OCI-M1 (cell line): Measurements from ENCODE around the gene SLC35G2.
"Not testable (repeated sequence)": the region's sequence is repeated elsewhere in the genome, so short reads cannot be mapped to it uniquely, and the experiment has no call there.

ENCODE experiments used
- DNase-seq: peaks from one replicate; lab custom pipeline; 2025; lab: John Stamatoyannopoulos, UW

The SLC35G2 gene

GRCh38 chr3:136835089-136835812 is 16.3 kb downstream of the SLC35G2 start:
- peak; percentile 54 for DNase-seq

- DNase-seq, result peak; percentile 27
Observed at GRCh38 chr3:136835813-136836510, 17.0 kb downstream of the SLC35G2 start.

GRCh38 chr3:136836511-136837156 is 17.7 kb downstream of the SLC35G2 start:
- DNase-seq, result no peak

GRCh38 chr3:136838641-136839555 is 20.0 kb downstream of the SLC35G2 start:
- DNase-seq, result peak; percentile 78

- DNase-seq, result peak; percentile 61
Observed at GRCh38 chr3:136839556-136839931, 20.6 kb downstream of the SLC35G2 start.

DNA sequence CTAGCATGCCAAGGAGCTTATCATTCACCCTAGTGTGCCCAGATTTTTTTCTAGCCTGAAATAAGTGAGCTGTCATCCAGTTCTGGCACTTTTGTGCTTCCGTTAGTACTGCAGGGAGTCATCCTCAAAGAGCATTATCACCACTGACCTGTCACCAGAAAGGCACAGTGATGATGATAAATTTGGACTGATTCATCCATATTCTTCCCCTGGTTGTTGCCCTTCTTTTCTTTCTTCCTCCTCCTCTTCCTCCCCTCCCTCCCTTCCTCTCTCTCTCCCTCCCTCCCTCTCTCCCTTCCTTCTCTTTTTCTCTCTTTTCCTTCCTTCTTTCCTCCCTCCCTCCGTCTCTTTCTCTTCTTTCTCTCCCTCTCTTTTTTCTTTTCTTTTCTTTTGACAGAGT is 21.3 kb downstream of the SLC35G2 start:
- DNase-seq, result peak; percentile 26

DNA sequence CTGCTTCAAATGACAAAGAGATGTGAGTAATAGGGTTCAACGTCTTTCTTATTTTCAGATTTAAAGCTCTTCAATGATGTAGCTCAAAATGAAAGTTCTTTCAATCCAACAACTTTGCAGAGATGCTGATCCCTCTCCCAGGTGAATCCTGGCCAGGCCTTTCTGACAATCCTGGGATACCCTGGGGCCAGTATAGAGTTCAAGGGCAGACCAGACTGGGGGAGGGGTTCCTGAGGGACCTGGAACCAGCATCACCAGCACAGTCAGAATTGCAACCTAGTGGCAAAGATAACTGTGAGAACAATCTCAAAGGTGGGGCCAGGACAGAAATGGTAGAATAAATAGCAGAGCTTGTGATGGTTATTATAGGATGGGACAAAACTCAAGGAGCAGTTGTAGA is 23.4 kb downstream of the SLC35G2 start:
- DNase-seq, result no peak

- no peak for DNase-seq
Observed at GRCh38 chr3:136844724-136845123, 25.8 kb downstream of the SLC35G2 start.

- DNase-seq, result no peak
Observed at GRCh38 chr3:136852180-136852579, 33.3 kb downstream of the SLC35G2 start.

DNA sequence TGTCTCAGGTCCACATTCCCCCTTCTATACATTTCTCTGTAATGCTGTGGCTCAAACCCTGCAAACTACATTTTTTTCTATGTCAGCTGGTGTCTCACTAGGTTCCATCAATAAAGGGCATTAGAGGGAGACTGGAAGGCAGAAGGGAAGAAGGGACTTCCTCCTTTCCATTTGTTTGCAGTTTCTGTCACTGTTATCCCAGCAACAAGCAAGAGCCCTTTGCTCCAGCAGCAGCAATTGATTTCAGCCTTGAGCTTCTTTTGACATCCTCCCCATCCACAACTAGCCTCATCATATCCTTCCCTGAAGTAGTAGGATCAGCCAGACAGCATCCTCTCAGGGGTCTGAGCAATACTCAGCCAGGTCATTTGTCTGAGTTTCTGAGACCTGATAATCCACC is 37.7 kb downstream of the SLC35G2 start:
- DNase-seq, result peak; percentile 43

DNA sequence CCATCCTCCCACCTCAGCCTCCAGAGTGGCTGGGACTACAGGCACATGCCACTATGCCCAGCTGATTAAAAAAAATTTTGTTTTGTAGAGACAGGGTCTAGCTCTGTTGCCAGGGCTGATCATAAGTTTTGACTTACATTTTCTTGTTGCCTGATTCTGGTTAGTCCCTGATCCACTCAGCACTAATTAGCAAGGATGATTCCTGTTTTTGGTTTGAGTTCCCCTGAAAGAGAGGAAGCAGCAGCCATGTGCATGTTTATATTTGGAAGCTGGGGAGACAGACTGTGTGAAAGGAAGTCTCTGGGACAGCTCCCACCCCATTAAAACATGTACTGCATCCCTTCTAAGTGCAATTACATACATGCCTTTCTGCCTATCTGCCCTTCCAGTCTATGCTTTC is 39.5 kb downstream of the SLC35G2 start:
- DNase-seq, result peak; percentile 31

- DNase-seq, result no peak
Observed at GRCh38 chr3:136860541-136860940, 41.6 kb downstream of the SLC35G2 start.

- DNase-seq, result peak; percentile 98
Observed at GRCh38 chr3:136861890-136862616, 43.1 kb downstream of the SLC35G2 start, which contains the start of gene NCK1. NCK1 (plus strand) TSS chr3:136862208; CDS start chr3:136928002, 65,794 bp downstream.

DNA sequence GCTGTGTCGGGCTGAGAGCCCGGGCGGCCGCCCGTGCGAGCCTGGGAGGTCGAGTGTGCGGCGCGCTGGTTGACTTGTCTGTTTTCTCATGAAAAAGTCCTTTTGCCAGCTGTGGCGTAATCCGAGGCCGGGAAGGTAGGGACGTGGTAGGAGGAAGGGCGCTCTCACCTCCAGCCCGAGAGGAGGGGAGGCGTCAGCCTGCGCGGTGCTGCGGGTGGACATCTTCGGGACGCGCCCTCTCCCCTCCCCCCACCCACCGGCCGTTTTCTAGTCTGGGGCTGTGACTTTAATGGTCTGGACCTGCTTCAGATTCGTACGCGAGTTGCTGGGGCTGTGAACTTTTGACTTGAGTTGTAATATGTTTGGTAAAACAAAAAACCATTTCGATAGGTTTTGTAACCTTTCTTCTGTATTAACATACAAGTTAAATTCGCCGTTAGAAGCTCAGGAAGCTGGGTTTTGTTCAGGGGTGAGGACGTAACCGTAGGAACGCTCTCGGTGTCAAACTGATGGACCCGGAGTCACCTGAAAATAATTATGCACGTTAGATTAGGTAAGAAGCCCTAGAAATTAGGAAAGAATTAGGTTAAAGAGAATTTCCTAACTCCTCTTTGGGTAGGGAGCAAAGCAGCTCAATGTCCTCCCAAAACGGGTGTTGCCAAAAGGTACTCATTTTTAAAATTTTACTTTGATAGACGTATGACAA is 43.8 kb downstream of the SLC35G2 start:
- peak; percentile 74 for DNase-seq

GRCh38 chr3:136869282-136869681 is 50.4 kb downstream of the SLC35G2 start:
- no peak for DNase-seq

DNA sequence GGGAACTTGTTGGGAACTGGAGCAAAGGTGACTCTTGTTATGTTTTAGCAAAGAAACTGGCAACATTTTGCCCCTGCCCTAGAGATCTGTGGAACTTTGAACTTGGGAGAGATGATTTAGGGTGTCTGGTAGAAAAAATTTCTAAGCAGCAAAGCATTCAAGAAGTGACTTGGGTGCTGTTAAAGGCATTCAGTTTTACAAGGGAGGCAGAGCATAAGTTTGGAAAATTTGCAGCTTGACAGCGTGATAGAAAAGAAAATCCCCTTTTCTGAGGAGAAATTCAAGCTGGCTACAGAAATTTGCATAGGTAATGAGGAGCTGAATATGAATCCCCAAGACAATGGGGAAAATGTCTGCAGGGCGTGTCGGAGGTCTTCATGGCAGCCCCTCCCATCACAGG is 53.3 kb downstream of the SLC35G2 start:
- DNase-seq, result not testable (repeated sequence)

DNA sequence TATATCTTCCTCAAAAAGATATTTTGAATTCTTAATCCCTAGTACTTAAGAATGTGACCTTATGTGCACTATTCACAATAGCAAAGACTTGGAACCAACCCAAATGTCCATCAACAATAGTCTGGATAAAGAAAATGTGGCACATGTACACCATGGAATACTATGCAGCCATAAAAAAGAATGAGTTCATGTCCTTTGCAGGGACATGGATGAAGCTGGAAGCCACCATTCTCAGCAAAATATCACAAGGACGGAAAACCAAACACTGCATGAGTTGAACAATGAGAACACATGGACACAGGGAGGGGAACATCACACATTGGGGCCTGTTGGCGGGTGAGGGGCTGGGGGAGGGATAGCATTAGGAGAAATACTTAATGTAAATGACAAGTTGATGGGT is 60.6 kb downstream of the SLC35G2 start:
- not testable (repeated sequence) for DNase-seq

- DNase-seq, result peak; percentile 64
Observed at GRCh38 chr3:136882571-136882970, 63.6 kb downstream of the SLC35G2 start.

GRCh38 chr3:136883967-136884720 is 65.2 kb downstream of the SLC35G2 start:
- no peak for DNase-seq
